ENCODE data around the gene PACSIN1.

DNA sequence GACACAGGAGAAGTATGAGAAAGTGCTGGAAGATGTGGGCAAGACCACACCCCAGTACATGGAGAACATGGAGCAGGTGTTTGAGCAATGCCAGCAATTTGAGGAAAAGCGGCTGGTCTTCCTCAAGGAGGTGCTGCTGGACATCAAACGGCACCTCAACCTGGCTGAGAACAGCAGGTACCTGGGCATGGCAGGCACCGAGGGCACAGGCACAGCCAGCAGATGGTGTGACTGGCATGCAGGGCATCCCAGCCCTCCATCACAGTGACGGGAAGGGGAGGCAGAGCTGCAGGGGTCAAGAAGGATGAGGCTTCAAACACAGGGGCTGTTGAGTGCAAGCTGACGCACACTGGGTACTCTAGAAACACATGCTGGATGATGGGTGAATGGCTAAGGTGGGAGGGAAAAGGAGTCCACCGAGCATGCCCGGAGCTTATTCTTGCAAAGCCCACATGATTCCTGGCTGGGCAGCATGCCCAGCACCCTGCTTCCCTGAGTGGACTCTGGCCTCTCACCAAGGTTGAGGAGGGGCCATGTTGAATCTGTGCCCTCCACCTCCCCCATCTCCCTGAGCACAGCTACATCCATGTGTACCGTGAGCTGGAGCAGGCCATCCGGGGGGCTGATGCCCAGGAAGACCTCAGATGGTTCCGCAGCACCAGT, 63.9 kb downstream of the PACSIN1 start:
- TF ChIP-seq POLR2A (IDR thresholded peaks at IDR 0.05), result no peak
- TF ChIP-seq CTCF (IDR thresholded peaks at IDR 0.05), result no peak
